ENCODE data around the gene ALG9.
"Not testable (repeated sequence)": the region's sequence is repeated elsewhere in the genome, so short reads cannot be mapped to it uniquely, and the experiment has no call there.

The ALG9 gene

DNA sequence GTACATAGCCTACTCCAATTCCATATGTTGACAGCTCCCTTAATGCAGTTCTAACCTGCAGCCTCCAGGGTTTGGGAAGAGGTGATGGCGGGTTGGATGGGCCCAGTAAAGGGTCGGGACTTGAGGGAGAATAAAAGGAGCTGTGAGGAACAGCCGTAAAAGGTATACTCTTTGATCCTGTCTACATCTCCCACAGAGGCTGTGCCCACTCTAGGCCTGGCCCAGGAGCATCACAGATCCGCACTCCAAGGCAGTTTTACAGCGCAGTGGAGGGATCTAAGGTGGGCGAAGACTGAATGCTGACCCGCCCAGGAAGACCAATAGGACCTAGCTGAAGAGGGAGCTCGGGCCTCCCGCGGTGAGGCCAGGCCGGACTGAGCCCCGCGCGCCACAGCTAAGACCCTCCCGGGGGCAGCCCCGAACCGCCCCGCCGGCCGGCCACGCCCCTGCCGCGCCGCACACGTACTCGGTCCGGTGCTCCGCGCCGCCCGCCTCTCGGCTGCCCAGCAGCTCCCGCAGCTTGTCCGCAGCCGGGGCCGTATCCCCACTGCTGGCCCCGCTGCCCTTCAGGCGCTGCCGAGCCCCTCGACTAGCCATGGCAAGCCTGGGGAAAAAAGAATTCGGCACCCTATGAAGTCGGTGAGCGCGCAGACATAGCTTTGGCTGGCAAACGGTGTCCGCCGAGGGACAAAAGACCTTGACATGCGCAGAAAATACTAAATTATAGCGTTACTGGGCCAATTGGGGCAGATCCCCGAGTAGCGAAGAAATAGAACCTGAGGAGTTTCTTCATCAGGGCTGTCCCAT, at the start of gene ALG9:
Gene ALG9 (minus strand): TSS at position 696 of the 807 bp plus-strand sequence. CDS start 99 bp downstream, at position 597.
- DNase-seq (ENCODE audit: low spot score) = peak; percentile 92

DNA sequence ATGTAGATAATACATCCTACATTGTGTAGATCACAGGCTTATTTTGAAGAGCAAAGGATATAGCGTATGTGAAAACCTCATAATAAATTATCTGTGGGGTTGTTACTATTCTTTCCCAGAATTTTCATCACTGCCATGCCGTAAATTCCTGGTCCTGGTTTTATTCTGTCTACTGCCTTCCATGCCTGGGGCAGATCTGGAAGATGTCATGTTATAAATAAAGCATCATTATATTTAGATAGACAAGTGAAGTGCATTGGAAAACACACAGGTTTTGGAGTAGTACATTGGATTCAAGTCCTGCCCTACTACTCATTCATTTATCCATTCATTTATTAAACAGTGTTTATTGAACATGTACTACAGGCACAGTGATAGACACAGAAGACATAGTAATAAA, 49.5 kb upstream of the ALG9 start:
- DNase-seq (ENCODE audit: low spot score) = no peak

DNA sequence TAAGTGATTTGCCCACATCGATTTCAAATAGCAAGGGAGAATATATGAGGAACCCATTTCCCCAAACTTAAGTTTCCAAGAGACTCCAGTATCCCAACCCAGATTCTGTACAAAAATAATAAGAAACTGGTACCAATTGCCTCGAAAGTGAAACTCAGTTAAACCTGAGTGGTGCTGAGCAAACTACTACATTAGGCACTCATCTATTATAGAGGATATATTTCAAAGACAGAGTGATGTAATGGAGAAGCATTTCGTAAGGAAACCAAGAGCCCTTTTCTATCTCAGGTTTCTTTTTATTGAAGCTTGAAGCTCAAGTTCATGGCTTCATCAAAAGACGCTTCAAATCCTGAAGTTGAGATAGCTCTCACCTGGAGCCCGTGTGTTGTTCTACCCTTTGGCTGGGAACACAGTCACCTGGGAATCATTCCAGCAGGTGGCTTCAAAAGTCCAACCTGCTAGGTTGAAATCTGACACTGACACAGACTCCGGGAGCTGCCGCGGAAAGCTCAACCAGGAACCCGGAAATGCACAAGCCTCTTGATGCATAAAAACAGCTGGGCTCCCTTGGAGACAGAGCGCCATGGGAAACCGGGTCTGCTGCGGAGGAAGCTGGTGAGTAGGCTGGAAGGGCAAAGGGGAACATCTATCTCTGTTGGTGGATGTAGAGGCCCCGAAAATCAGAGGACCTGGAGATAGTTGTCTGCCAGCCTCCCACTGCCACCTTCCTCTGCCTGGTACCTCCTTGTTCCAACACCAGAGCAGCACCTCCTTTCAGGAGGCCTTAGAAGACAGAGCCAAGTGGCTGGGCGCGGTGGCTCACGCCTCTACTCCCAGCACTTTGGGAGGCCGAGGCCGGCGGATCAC, 47.2 kb upstream of the ALG9 start, which contains the start of gene C11orf52:
Gene C11orf52 (plus strand): TSS at position 524 of the 867 bp plus-strand sequence. CDS start 60 bp downstream, at position 584.
- peak; percentile 84 for DNase-seq (ENCODE audit: low spot score)

- no peak for DNase-seq (ENCODE audit: low spot score)
Observed at GRCh38 chr11:111917788-111918187, 46.4 kb upstream of the ALG9 start.

- no peak for DNase-seq (ENCODE audit: low spot score)
Observed at GRCh38 chr11:111917312-111917711, 45.9 kb upstream of the ALG9 start.

- DNase-seq (ENCODE audit: low spot score) = no peak
Observed at GRCh38 chr11:111916768-111917167, 45.4 kb upstream of the ALG9 start.

- DNase-seq (ENCODE audit: low spot score) = no peak
Observed at GRCh38 chr11:111913997-111914396, 42.6 kb upstream of the ALG9 start.

GRCh38 chr11:111913031-111913861, 41.9 kb upstream of the ALG9 start:
- DNase-seq (ENCODE audit: low spot score) = no peak

DNA sequence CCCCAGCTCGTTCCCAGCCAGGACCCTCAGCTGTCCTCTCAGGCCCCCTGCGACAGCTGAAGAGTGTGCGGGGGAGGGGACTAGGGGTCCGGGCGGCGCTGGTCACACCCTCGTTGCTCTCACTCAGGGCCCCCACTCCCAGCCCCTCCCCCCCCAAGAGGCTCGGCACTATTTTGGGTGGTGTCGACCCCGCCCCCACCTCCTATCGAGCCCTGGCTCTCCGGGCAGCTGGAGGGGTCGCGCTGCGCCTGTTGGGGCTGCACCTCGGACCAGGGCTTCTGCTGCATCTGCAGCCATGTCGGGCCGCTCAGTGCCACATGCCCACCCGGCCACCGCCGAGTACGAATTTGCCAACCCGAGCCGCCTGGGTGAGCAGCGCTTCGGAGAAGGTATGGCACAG, 41.2 kb upstream of the ALG9 start, which contains the start of gene HSPB2:
Gene HSPB2 (plus strand): TSS at position 200 of the 400 bp plus-strand sequence. CDS start 96 bp downstream, at position 296.
- DNase-seq (ENCODE audit: low spot score) = no peak

GRCh38 chr11:111911563-111912401, 40.4 kb upstream of the ALG9 start, which contains the start of gene CRYAB:
Gene CRYAB, minus strand, starts transcription at chr11:111911770. Its CDS starts 46 bp downstream, at chr11:111911724.
- DNase-seq (ENCODE audit: low spot score) = peak; percentile 45

GRCh38 chr11:111910676-111911562, 39.5 kb upstream of the ALG9 start:
- DNase-seq (ENCODE audit: low spot score) = no peak

DNA sequence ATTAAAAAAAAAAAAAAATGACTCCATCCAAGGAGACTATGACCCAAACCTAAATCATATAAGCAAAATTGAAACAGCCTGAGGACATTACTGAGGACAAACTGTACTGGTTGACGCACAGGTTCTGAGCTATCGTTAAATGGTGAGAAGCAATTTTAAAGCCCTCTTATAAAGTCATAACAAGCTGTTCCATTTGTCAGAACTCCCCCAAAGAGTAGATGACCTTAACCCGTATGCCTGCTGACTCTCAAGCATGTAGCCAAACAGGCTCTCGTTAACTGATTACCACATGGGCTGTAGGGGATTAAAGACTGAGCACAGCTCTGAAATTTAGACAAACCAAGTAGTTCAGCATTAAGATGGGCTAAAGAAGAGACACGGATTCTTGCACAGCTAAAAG, 38.0 kb upstream of the ALG9 start:
- no peak for DNase-seq (ENCODE audit: low spot score)

- no peak for DNase-seq (ENCODE audit: low spot score)
Observed at GRCh38 chr11:111908639-111909305, 37.4 kb upstream of the ALG9 start.

DNA sequence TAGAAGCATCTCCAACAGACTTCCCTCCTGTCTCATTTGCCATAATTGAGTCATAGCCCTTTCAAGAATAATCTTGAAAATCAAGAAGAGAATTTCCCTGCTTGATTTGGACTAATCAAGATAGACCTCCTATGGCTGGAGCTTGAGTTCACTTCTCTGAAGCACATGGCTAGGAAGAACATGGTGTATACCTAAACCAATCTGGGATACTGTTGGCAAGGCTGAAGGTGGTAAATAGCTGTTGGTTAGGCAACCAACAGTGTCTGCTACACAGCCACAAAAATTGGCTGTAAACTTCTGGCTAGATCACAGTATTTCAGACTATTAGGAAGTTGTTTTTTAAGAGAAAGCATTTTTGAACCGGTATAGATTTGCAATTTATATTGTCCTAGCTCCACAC, 35.3 kb upstream of the ALG9 start:
- DNase-seq (ENCODE audit: low spot score) = no peak

- no peak for DNase-seq (ENCODE audit: low spot score)
Observed at GRCh38 chr11:111905411-111905810, 34.0 kb upstream of the ALG9 start.

- DNase-seq (ENCODE audit: low spot score) = no peak
Observed at GRCh38 chr11:111886844-111887243, 15.5 kb upstream of the ALG9 start.

DNA sequence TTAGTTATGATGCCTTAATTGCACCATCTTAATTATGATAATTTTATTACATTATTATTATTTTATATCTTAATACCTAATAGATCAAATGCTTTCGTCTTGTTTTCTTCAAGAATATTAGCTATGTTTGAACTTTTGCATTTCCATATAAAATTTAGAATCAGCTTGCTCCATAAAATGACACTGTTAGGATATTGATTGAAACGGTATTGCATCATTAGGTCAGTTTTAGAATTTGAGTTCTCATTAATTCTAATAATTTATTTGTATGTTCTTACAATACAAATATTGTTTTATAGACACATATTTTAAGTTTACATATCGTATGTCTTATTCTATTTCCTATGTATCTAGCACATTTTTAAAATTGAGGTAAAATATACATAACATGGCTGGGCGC, 14.7 kb upstream of the ALG9 start:
- DNase-seq (ENCODE audit: low spot score) = no peak

DNA sequence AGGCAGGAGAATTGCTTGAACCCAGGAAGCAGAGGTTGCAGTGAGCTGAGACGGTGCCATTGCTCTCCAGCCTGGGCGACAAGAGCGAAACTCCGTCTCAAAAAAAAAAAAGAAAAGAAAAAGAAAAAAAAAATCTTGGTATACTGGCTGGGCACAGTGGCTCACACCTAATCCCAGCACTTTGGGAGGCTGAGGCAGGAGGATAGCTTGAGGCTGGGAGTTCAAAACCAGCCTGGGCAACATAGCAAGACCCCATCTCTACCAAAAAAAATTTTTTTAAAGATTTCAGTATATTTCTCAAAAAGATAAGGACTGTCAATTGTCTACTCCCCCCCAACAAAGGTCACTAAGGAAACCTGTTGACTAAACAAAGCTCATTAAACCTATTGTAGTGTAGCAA, 13.7 kb upstream of the ALG9 start:
- not testable (repeated sequence) for DNase-seq (ENCODE audit: low spot score)

DNA sequence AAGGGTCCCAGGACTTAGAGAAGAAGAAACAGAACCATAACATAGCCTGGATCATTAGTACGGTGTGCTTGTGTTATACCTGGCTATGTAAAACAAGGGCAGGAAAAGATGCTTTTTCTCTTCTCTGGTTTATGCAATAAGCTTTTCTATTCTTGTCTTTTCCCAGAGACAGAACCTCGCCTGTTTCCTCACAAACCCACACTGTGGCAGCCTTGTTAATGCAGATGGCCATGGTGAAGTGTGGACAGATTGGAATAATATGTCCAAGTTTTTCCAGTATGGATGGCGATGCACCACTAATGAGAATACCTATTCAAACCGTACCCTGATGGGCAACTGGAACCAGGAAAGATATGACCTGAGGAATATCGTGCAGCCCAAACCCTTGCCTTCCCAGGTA, 10.8 kb upstream of the ALG9 start:
- no peak for DNase-seq (ENCODE audit: low spot score)

All from iPS-NIHi11 (cell line).